Activated CD4-positive, alpha-beta T cell treated with anti-CD3 and anti-CD28 coated beads for 4 hours (primary cell): Measurements from ENCODE around the gene LCMT1.
A peak's percentile ranks its signal among the peaks of the same experiment; 100 is the strongest.
"Not testable (repeated sequence)": the region's sequence is repeated elsewhere in the genome, so short reads cannot be mapped to it uniquely, and the experiment has no call there.

Source experiments
- DNase-seq, 2 donors: peaks; one replicate each; pipeline ENCODE4 v3.0.0-alpha.2; 2020

Gene LCMT1

GRCh38 chr16:25111403-25112166, at the start of gene LCMT1:
LCMT1 (plus strand) TSS chr16:25111742; CDS start chr16:25111884, 142 bp downstream.
- peak; percentile 90 to 91 for DNase-seq

DNA sequence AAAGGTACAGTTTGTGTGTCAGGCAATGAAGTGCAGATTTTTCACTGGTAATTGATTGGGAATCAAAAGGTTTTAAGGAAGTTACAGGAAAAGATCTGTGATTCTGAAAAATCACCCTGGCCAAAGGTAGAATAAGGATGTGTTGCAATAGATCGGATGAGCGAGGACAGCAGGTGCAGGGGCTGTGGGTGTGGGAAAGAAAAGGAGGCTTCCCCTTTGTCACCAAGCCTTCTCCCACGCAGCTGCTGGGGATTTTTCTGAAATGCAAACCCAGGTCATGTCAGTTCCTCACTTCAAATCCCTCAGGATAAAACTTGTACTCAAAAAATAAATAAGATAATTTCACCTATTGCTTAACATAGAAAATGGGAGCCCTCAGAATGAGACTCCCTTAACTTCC, 48.4 kb upstream of the LCMT1 start:
- DNase-seq: no peak

DNA sequence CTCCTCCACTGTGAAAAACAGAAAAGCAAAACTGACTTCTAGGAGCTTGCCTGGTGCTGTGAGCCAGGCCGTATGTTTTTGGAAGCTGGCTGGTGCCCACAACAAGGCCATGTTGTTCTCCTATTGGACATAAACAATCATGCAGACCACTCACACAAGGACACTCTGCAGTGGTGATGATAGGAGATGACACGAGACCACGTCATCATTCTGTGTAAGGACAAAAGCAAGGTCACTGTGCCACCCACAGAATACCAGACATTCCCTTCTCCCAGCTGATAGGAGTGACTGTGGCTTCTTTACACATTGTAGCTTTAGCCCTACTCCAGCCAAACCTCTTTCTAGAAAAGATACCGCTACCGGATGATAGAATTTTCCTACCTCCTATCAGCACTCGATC, 47.7 kb upstream of the LCMT1 start:
- DNase-seq: no peak

- DNase-seq: not testable (repeated sequence)
Observed at GRCh38 chr16:25064281-25064680, 47.3 kb upstream of the LCMT1 start.

DNA sequence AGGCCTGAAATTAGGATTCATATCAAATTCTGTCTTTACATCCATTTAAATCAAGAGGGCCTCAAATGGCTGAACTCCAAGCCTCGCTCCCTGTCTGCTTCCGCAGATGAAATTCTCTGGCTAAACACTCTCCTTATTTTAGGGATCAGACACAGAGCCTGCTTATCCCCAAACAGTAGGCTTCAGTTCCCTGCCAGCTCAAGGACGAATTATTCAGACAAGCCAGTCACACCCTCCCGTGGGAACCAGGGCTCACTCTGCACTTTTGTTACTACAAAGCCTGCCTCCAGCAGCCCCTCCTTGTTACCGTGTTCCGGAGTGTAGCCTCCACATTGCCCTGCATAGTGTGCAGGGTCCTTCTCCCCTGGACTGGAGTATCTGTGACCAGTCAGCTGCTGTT, 46.6 kb upstream of the LCMT1 start:
- no peak for DNase-seq

- no peak for DNase-seq
Observed at GRCh38 chr16:25065899-25066298, 45.6 kb upstream of the LCMT1 start.

- no peak for DNase-seq
Observed at GRCh38 chr16:25066426-25066746, 45.2 kb upstream of the LCMT1 start.

GRCh38 chr16:25066747-25067631, 44.6 kb upstream of the LCMT1 start:
- DNase-seq: peak; percentile 72 to 78

- DNase-seq: no peak
Observed at GRCh38 chr16:25073854-25074253, 37.7 kb upstream of the LCMT1 start.

DNA sequence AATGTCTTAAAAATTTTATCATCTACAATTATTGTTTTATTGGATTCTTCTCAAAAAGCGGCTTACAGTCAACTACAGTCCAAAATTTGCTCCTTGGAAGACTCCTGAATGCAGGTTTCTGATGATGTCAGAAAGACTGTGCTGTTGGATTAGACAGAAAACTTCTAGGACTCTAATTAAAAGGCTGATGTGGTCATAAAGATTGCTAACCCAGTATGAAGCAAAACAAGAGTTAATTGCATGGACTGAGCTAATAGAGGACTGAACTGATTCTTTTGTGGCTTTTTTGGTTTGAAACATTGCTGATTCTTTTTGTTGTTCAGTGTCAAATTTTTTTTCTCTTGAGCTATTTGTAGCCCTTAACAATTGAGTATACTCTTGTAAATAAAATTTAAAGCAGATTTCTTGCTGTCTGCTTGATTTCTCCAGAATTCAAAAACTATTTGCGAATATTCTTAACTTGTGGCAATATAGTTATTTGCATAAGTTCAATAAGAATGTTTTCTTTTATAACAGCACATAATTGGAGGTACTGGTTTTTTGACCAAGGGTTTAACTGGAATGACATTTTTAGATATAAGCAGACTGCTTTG, 33.1 kb upstream of the LCMT1 start:
- DNase-seq: no peak

GRCh38 chr16:25079637-25080378, 31.7 kb upstream of the LCMT1 start:
- DNase-seq: no peak

DNA sequence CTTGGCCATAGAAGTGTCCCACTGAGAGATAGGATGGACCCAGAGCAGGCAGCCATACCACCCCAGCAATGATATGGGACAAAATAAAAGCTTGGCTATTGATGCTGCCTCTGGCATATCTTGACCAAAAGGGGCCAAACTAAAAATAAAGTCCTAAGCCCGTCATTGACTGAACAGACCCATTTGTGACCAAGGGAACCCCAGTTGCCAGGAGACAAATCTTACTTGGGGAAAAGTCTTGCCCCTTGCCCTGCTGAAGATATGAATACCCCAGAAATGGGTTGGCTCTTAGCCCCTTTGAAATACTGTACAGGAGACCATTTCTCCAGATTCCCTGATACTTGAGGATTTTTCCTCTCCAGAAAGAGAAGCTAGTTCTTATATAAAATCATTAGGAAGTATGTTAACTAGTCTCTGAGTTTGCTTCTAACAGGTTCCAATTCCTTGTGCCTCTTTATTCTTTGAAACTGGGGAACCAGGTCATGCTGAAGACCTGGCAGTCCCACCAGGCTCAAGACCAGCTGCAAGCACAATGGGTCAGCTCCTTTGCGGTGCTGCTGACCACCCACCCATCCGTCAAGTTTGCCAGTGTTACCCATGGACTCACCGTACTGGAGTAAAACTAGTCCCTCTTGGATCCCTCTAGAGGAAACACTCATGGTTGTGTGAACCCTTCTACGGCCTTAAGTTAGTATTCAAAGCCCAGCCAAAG, 31.0 kb upstream of the LCMT1 start:
- DNase-seq: no peak

DNA sequence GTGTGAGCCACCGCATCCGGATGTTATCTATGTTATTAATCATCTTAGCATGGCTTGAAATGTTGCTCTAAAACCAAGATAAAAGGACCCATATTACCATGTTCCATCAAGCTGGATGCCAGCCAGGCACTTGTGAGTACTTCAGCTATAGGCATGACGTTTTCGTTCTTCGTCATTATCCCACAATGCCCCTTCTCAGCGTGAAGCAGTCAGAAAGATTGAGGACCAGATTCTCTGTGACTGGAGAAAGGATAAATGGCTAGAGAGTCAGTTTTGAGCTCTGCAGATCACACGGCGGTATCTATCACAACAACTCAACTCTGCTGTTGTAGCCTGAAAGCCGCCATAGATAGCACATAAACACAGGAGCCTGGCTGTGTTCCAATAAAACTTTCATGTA, 29.8 kb upstream of the LCMT1 start:
- no peak for DNase-seq

DNA sequence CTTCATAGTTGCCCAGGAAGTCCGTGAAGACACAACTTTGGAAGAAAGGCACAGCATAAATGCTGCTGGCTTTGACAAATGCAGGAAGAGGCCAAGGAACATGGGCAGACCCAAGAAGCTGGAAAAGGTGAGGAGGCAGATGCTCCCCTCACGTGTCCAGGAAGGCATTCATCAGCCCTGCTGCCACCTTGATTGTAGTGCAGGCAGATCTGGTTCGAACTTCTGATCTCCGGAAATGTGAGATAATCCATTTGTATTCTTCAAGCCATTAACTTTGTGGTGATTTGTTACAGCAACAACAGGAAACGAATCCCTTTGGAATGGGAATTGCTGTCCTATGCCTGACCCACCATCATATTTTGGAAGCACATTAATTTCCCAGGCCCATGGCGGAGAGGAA, 28.5 kb upstream of the LCMT1 start:
- DNase-seq: no peak

- no peak for DNase-seq
Observed at GRCh38 chr16:25083701-25084100, 27.8 kb upstream of the LCMT1 start.

- no peak for DNase-seq
Observed at GRCh38 chr16:25084797-25085196, 26.7 kb upstream of the LCMT1 start.

- DNase-seq: no peak
Observed at GRCh38 chr16:25087761-25088160, 23.8 kb upstream of the LCMT1 start.

DNA sequence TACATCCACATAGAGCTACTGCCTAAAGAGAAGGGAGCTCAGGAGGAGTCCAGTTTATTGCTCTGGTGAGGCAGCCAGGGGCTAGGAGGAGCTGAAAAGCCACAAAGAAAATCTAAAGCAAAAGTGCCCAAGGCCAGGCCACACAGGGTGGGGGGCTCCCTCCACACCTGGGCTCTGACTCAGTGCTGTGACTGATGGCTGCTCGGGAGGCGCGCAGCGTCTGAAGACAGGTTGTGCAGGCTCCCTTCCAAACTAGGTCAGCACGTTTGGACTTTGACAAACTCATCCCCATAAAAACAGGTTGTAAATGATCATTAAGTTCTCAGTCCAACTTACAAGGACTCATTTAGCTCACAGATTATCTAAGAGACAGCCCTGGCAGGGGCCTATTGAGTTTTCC, 22.2 kb upstream of the LCMT1 start:
- no peak for DNase-seq

DNA sequence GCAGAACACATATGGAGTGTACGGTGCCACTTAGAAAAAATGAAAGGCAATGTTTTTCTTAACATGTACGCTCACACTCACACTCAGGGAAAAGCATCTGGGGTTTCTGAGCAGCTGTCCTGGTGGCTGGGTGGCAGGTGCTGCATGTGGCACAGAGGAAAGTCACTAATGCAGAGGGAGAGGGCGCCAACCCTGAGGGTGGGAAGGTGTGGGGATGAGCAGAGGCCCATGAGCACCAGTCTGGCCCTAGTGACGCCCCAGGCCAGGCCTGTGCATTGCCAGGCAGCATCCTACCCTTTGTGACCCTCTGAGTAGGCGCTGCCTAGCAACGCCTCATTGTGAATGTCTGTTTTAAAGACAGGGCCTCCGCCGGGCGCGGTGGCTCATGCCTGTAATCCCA, 19.1 kb upstream of the LCMT1 start:
- DNase-seq: no peak

- DNase-seq: no peak
Observed at GRCh38 chr16:25093208-25094061, 18.1 kb upstream of the LCMT1 start.

- no peak for DNase-seq
Observed at GRCh38 chr16:25094596-25094995, 16.9 kb upstream of the LCMT1 start.

DNA sequence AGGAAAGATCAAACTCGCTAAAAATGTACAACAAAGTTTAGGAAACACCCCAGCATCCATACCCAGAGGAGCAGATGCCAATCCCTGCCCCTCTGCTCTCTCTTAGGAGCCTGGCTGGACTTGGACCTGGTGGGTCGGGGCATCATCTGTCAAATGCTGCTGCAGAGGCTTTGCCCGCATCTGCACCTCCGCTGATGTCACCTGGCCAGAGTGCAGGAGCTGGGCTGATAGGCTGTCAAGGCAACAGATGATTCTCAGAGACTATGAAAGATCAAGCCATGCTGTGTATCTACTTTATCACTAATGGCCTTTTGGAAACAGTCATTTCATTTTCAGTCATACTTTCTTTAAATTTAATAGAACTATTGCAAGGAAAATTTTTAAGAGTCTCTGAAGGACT, 15.9 kb upstream of the LCMT1 start:
- DNase-seq: no peak
